ENCODE results near the gene HHAT. TPM values are rescaled to one million over a fixed set of nuclear protein-coding genes. Genes with fewer than 3 reads are reported as not detected.

HHAT gene
- total and polyA plus RNA-seq, 7 donors, result 0.11 to 0.64 (median 0.16) TPM

GRCh38 chr1:210650403-210650802, 321.7 kb downstream of the HHAT start:
- no peak for ATAC-seq
- no peaks in the 10 kb centered on the region for H3K36me3 ChIP-seq (ENCODE audit: insufficient read depth in 1 of 2, low read depth in 1 of 2)
- no peak overlapping the region for H3K4me3 ChIP-seq
- intact Hi-C loops (cut with DNase I), result no loop called here
- peaks cover 0 to 2% (median 0%) of the 10 kb centered on the region in 3 donors for H3K27me3 ChIP-seq (ENCODE audit: insufficient read depth in 3 of 3, low read length in 2 of 3)
- H3K4me1 ChIP-seq, result no peaks in the 10 kb centered on the region
- TF ChIP-seq CTCF (IDR thresholded peaks at IDR 0.05), result no peak
- no peaks in the 10 kb centered on the region for H3K9me3 ChIP-seq
- H3K27ac ChIP-seq, result no peak overlapping the region
- DNase-seq, result no peak
- 44 to 54% (median 47%) methylated on average over 2 of the region's 2 CpGs for WGBS, 3 donors

- intact Hi-C loops (cut with DNase I), result no loop called here
- 71 to 82% (median 76%) methylated on average over 7 of the region's 7 CpGs for WGBS, 3 donors
Observed at GRCh38 chr1:210652329-210652954, 323.7 kb downstream of the HHAT start.

GRCh38 chr1:210653771-210654170, 325.1 kb downstream of the HHAT start:
- Histone ChIP-seq H3K4me1 (no peaks in the 10 kb centered on the region), H3K4me3 (no peak overlapping the region), H3K27ac (no peak overlapping the region), H3K27me3 (ENCODE audit: insufficient read depth in 3 of 3, low read length in 2 of 3) (peaks cover 0 to 2% (median 0%) of the 10 kb centered on the region in 3 donors), H3K36me3 (ENCODE audit: insufficient read depth in 1 of 2, low read depth in 1 of 2) (no peaks in the 10 kb centered on the region), H3K9me3 (no peaks in the 10 kb centered on the region)
- peak in 3 of 4 donors; percentile 48 to 65 (median 61) for ATAC-seq
- TF ChIP-seq CTCF (IDR thresholded peaks at IDR 0.05), result no peak
- WGBS, 3 donors, result 61 to 64% (median 64%) methylated on average over 6 of the region's 6 CpGs
- intact Hi-C loops (cut with DNase I), result no loop called here
- no peak for DNase-seq

More at GRCh38 chr1:210652329-210652954, 323.7 kb downstream of the HHAT start:
- H3K27me3 ChIP-seq (ENCODE audit: insufficient read depth in 3 of 3, low read length in 2 of 3), result peaks cover 0 to 2% (median 0%) of the 10 kb centered on the region in 3 donors
- H3K27ac ChIP-seq, result no peak overlapping the region
- no peaks in the 10 kb centered on the region for H3K36me3 ChIP-seq (ENCODE audit: insufficient read depth in 1 of 2, low read depth in 1 of 2)
- H3K4me3 ChIP-seq, result no peak overlapping the region
- H3K9me3 ChIP-seq, result no peaks in the 10 kb centered on the region
- ATAC-seq, result no peak
- no peaks in the 10 kb centered on the region for H3K4me1 ChIP-seq
- no peak for DNase-seq
- TF ChIP-seq CTCF (IDR thresholded peaks at IDR 0.05), result no peak

GRCh38 chr1:210654176-210654981, 325.7 kb downstream of the HHAT start:
- Histone ChIP-seq H3K36me3 (ENCODE audit: insufficient read depth in 1 of 2, low read depth in 1 of 2) (no peaks in the 10 kb centered on the region), H3K4me3 (no peak overlapping the region), H3K27ac (no peak overlapping the region), H3K9me3 (no peaks in the 10 kb centered on the region), H3K27me3 (ENCODE audit: insufficient read depth in 3 of 3, low read length in 2 of 3) (no peaks in the 10 kb centered on the region), H3K4me1 (no peaks in the 10 kb centered on the region)
- ATAC-seq (no peak), DNase-seq (no peak)
- intact Hi-C loops (cut with DNase I), result no loop called here
- 82 to 86% (median 84%) methylated on average over 7 of the region's 7 CpGs for WGBS, 3 donors
- no peak for TF ChIP-seq CTCF (IDR thresholded peaks at IDR 0.05)
